Endothelial cell of umbilical vein (primary cell): Measurements from ENCODE around the gene GAL3ST2. TPM values are rescaled to one million over a fixed set of nuclear protein-coding genes. Genes with fewer than 3 reads are reported as not detected.

Experiments used
- BruUV-seq: library from RNA; stranded (reverse); fragments of 400-500 nt; replicated peaks from 2 replicates; lab custom pipeline; 2021; lab: Mats Ljungman, UMichigan
- CTCF ChIA-PET: fragments of 300-600, 350-600 bp; sonication (Branson Sonifier 250); formaldehyde crosslinking; loops from one replicate; lab custom pipeline; 2021; ENCODE audit warnings: antibody characterized with exemption, inconsistent platforms; lab: Charles Lee
- POLR2A ChIA-PET: fragments of 300-600, 350-600 bp; sonication (Branson Sonifier 250); formaldehyde crosslinking; loops from one replicate; lab custom pipeline; 2021; ENCODE audit warnings: antibody characterized with exemption, inconsistent platforms; lab: Charles Lee
- DNase-seq: peaks from one replicate; pipeline ENCODE4 v3.0.0-alpha.2; 2011; ENCODE audit warnings: low read depth, low spot score
- FAIRE-seq: peaks from 2 replicates; lab custom pipeline; 2011; peaks lifted over from hg19 to GRCh38; lab: Jason Lieb, UNC
- H2AFZ ChIP-seq: 2 replicates; pipeline ENCODE4 v1.6.0; 2012; ENCODE audit warnings: low read depth, low read length, control low read depth, inconsistent platforms
- H3K27ac ChIP-seq: 2 replicates; pipeline ENCODE4 v1.5.1; 2011; ENCODE audit warnings: low read depth, mild to moderate bottlenecking, control low read depth, low read length, moderate library complexity; ENCODE audit not compliant: insufficient read depth
- H3K27me3 ChIP-seq, 2 experiments: 2 replicates each; pipeline versions ENCODE4 v1.6.0 to v1.6.1; 2011; ENCODE audit warnings: low read length in 2 of 2, mixed read lengths in 1 of 2; ENCODE audit not compliant: control insufficient read depth in 2 of 2, insufficient read depth in 2 of 2
- H3K36me3 ChIP-seq, 2 experiments: 2 replicates in 1 of 2; 3 replicates in 1 of 2; pipeline ENCODE4 v1.5.1; 2011; ENCODE audit warnings: low read length in 2 of 2, mild to moderate bottlenecking in 1 of 2, moderate library complexity in 1 of 2; ENCODE audit not compliant: control insufficient read depth in 2 of 2, insufficient read depth in 2 of 2; ENCODE audit errors: extremely low read depth in 1 of 2
- H3K4me1 ChIP-seq: 3 replicates; pipeline ENCODE4 v1.5.1; 2011; ENCODE audit warnings: mild to moderate bottlenecking, low read length; ENCODE audit not compliant: control insufficient read depth, insufficient read depth; ENCODE audit errors: extremely low read depth
- H3K4me2 ChIP-seq: 2 replicates; pipeline ENCODE4 v1.6.1; 2011; ENCODE audit warnings: low read length, control low read depth, mixed read lengths; ENCODE audit not compliant: insufficient read depth
- H3K4me3 ChIP-seq, 3 experiments: fragments of 200-600 bp in 1 of 3; sonication (generic), shearing (Covaris generic) in 1 of 3; replicated peaks in 1 of 3; 2 replicates each; pipeline ENCODE4 v1.5.1; 2011 to 2016; ENCODE audit warnings: control low read depth in 3 of 3, low read length in 3 of 3, mild to moderate bottlenecking in 2 of 3, inconsistent platforms in 1 of 3, low read depth in 1 of 3, moderate library complexity in 1 of 3; ENCODE audit not compliant: insufficient read depth in 1 of 3
- H3K79me2 ChIP-seq: 2 replicates; pipeline ENCODE4 v1.6.0; 2012; ENCODE audit warnings: low read length, inconsistent platforms; ENCODE audit not compliant: control insufficient read depth, insufficient read depth
- H3K9ac ChIP-seq: replicated peaks from 2 replicates; pipeline ENCODE3; 2011; ENCODE audit warnings: low read length, control low read depth; ENCODE audit not compliant: insufficient read depth; ENCODE audit errors: extremely low read depth
- H3K9me1 ChIP-seq: replicated peaks from 3 replicates; pipeline ENCODE4 v1.6.0; 2011; ENCODE audit warnings: mild to moderate bottlenecking, low read length; ENCODE audit not compliant: control insufficient read depth, insufficient read depth; ENCODE audit errors: extremely low read depth
- H3K9me3 ChIP-seq: replicated peaks from 2 replicates; pipeline ENCODE4 v1.5.1; 2012; ENCODE audit warnings: low read length, inconsistent platforms; ENCODE audit not compliant: control insufficient read depth, insufficient read depth
- H4K20me1 ChIP-seq: replicated peaks from 2 replicates; pipeline ENCODE3; 2011; ENCODE audit warnings: mild to moderate bottlenecking, low read length; ENCODE audit not compliant: control insufficient read depth, insufficient read depth; ENCODE audit errors: extremely low read depth
- EZH2 ChIP-seq: IDR thresholded peaks from 2 replicates; pipeline ENCODE4 v1.6.1; 2012; ENCODE audit warnings: borderline replicate concordance, low read depth, mild to moderate bottlenecking, moderate library complexity, low read length, inconsistent platforms; ENCODE audit not compliant: severe bottlenecking
- FOS ChIP-seq: IDR thresholded peaks from 2 replicates; pipeline ENCODE4 v1.6.1; 2011; ENCODE audit warnings: mild to moderate bottlenecking, low read length, moderate library complexity, borderline replicate concordance; ENCODE audit not compliant: insufficient read depth
- GATA2 ChIP-seq: IDR thresholded peaks from 2 replicates; pipeline ENCODE4 v1.7.0; 2011; ENCODE audit warnings: low read depth, mild to moderate bottlenecking, moderate library complexity, mixed read lengths, low read length; ENCODE audit not compliant: insufficient read length, insufficient read depth
- MAX ChIP-seq: IDR thresholded peaks from 2 replicates; pipeline ENCODE4 v1.6.1; 2011; ENCODE audit not compliant: insufficient read depth, insufficient read length
- MYC ChIP-seq: IDR thresholded peaks from one replicate; pipeline ENCODE4 v1.6.1; 2011; ENCODE audit warnings: mild to moderate bottlenecking, low read depth, low read length
- POLR2A ChIP-seq: IDR thresholded peaks from 2 replicates; pipeline ENCODE4 v1.6.1; 2012; ENCODE audit warnings: low read depth, mild to moderate bottlenecking, control low read depth, low read length
- POLR2AphosphoS5 ChIP-seq: IDR thresholded peaks from 2 replicates; pipeline ENCODE4 v1.6.1; 2012; ENCODE audit warnings: low read depth, mild to moderate bottlenecking, control low read depth, low read length, moderate library complexity; ENCODE audit not compliant: insufficient read depth
- dilution Hi-C: fragments of 300-500 bp; cut with MboI; formaldehyde crosslinking; loops from one replicate; pipeline ENCODE4 v1.15.0; 2019; ENCODE audit warnings: low sequenced_read_pairs; ENCODE audit not compliant: extremely low pct_ligation_motif_present
- intact Hi-C: fragments of 100-400 bp; cut with micrococcal nuclease; formaldehyde crosslinking; loops from one replicate; pipeline ENCODE4 v1.10.0; 2022
- polyA plus RNA-seq, 4 experiments: library from polyadenylated mRNA; depleted of rRNA in 3 of 4; stranded (reverse) in 3 of 4; unstranded in 1 of 4; fragments of >200 nt; gene quantifications; 2 replicates each; pipeline versions ENCODE4 v1.2.1 to v1.2.3, GENCODE V29; 2011 to 2012; ENCODE audit warnings: missing spikeins in 1 of 4
- total RNA-seq: library from RNA; stranded (reverse); gene quantifications from 2 replicates; pipeline ENCODE4 v1.2.3, GENCODE V29; 2021
- TF ChIP-seq, protein P1 (sequence below), 2 donors: IDR thresholded peaks; 1 replicate in 1 of 2; 2 replicates in 1 of 2; pipeline ENCODE4 v1.5.1; 2011; ENCODE audit warnings: low read length in 2 of 2, mild to moderate bottlenecking in 2 of 2, moderate library complexity in 2 of 2, control low read depth in 1 of 2, inconsistent platforms in 1 of 2, low read depth in 1 of 2; ENCODE audit not compliant: insufficient read depth in 1 of 2; ENCODE audit errors: extremely low read depth in 1 of 2

Gene GAL3ST2
- total and polyA plus RNA-seq, 2 donors (not counting 3 experiments of a cell fraction or from before 2014, with no cell fraction given): not detected

DNA sequence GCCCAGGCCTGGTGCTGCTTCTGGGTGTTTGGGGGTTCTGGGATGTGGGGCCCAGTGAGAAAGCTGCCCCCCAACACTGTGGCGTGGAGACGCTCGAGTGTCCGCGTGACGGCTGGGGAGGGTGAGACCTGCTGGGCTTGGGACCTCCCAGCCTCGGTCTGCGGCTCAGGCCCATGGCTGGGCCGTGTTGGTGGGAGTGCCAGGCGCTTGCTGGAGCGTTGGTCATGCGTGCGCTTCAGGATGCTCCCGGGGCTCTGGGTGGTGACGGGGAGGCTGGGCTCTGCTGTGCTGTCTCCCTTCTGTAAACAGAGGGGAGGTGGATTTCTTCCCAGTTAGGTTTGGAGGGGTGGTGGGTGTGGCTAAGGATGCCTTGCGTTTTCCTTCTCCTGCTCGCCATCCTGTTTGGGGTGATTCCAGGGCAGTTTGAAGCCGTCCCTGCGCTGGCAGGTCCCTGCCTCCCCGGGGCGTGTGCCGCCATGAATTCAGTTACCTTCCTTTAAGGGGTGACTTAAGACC is 606 bp downstream of the GAL3ST2 start:
- no peak overlapping the region for H3K4me3 ChIP-seq
- DNase-seq (no peak), FAIRE-seq (no peak)
- dilution Hi-C loops: no loop called here
- TF ChIP-seq EZH2 (no peak), FOS (no peak), MAX (no peak), POLR2AphosphoS5 (no peak), POLR2A (no peak), MYC (no peak), GATA2 (no peak)
- TF ChIP-seq, protein P1, sequence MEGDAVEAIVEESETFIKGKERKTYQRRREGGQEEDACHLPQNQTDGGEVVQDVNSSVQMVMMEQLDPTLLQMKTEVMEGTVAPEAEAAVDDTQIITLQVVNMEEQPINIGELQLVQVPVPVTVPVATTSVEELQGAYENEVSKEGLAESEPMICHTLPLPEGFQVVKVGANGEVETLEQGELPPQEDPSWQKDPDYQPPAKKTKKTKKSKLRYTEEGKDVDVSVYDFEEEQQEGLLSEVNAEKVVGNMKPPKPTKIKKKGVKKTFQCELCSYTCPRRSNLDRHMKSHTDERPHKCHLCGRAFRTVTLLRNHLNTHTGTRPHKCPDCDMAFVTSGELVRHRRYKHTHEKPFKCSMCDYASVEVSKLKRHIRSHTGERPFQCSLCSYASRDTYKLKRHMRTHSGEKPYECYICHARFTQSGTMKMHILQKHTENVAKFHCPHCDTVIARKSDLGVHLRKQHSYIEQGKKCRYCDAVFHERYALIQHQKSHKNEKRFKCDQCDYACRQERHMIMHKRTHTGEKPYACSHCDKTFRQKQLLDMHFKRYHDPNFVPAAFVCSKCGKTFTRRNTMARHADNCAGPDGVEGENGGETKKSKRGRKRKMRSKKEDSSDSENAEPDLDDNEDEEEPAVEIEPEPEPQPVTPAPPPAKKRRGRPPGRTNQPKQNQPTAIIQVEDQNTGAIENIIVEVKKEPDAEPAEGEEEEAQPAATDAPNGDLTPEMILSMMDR (IDR thresholded peaks at IDR 0.05; ENCODE audit: extremely low read depth in 1 of 2, insufficient read depth in 1 of 2, low read depth in 1 of 2, low read length in 2 of 2): no peak
- H3K27me3 ChIP-seq: no peaks in the 10 kb centered on the region
- H4K20me1 ChIP-seq: no peaks in the 10 kb centered on the region
- ChIA-PET POLR2A (no interaction called here), CTCF (no interaction called here)
- H3K9ac ChIP-seq: no peak overlapping the region
- H3K9me3 ChIP-seq: no peaks in the 10 kb centered on the region
- H2AFZ ChIP-seq: no peak overlapping the region
- no peak overlapping the region for H3K4me2 ChIP-seq
- no peaks in the 10 kb centered on the region for H3K9me1 ChIP-seq
- no peaks in the 10 kb centered on the region for H3K79me2 ChIP-seq
- no peak overlapping the region for H3K27ac ChIP-seq
- no TSS peak for BruUV-seq
- H3K4me1 ChIP-seq: peaks cover 3% of the 10 kb centered on the region
- intact Hi-C loops: no loop called here
- H3K36me3 ChIP-seq: no peaks in the 10 kb centered on the region
